GM19238 (cell line): ENCODE data around the gene DENND4A.

Experiments
- DNase-seq: peaks from one replicate; pipeline ENCODE4 v3.0.0; 2011; ENCODE audit warnings: low spot score; ENCODE audit not compliant: insufficient read length

The DENND4A gene

DNA sequence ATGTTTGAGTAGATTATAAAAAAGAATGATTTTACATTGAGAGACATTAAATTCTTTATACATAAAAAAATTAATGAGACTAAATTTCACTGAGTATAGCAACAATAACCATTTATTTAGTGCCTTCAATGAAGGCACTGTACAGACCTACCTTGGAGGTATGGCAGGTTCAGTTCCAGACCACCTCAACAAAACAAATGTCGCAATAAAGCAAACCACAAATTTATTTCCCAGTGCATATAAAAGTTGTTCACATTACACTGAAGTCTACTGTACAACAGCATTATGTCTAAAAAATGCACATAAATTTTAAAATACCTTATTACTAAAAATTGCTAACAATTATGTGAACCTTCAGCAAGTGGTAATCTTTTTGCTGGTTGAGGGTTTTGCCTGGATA lies 111.5 kb downstream of the DENND4A start:
- no peak for DNase-seq

GRCh38 chr15:65676123-65676522 lies 116.0 kb downstream of the DENND4A start:
- no peak for DNase-seq

GRCh38 chr15:65675551-65675950 lies 116.5 kb downstream of the DENND4A start:
- DNase-seq: no peak

DNA sequence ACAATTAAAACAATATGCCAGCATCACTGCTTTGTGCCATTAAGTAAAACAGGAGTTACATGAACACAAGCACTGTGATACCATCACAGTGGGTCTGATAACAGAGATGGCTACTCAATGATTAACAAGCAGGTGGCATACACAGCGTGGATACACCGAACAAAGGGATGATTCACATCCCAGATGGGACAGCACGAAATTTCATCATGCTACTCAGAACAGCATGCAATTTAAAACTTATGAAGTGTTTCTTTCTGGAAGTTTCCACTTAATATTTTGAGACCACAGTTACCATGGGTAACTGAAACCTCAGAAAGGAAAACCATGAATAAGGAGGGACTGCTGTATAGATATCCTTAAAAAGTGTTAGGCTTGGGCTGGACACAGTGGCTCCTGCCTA lies 125.8 kb downstream of the DENND4A start:
- no peak for DNase-seq

DNA sequence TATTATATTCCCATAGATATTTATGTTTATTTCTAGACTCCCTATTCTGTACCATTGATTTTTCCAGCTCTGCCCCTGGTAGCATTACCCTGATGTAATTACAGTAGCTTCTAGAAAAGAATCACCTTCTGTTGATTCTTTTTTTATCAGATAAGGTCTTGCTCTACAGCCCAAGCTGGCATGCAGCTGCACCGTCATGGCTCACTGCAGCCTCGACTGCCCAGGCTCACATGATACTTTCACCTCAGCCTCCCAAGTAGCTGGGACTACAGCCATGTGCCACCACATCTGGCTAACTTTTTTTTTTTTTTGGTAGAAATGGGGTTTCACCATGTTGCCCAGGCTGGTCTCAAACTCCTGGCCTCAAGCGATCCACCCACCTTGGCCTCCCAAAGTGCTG lies 128.6 kb downstream of the DENND4A start:
- no peak for DNase-seq

DNA sequence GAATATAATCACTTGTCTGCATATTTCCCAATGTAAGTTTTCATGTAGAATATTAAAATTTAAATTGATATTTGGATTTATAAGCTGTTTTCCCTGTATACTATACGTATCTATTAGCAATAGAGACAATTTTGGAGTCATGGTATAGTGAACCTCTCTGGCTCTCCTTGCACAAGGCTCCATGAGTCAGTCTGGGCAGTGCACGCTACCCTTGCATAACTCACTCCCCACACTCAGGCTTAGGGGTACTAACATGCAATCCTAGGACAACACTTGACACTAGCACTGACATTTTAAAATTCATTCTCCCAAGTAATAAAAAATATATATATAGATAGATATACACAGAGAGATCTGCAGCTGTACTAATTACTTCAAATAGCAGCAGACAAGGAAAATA lies 131.2 kb downstream of the DENND4A start:
- no peak for DNase-seq

DNA sequence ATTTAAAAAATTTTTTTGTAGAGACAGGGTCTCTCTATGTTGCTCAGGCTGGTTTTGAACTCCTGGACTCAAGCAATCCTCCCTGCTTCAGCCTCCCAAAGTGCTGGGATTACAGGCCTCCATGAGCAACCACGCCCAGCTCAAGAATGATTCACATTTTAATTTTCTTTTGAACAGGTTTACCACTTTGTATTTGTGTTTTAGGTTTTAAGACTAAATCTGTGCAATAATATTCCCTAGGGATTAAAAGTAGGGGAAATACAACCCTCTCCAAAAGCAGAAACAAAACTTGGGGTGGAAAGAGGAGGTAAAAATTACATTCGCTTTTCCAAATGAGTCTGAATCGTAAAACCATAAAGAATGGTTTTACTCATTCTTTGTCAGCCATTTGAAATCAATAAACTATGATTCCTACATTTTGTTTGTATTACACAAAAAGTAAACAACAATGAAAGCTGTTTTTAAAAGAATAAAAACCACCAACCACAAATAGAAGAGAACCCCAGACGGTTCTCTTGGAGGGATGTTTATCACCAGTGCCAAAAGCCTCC lies 132.5 kb downstream of the DENND4A start:
- DNase-seq: no peak

GRCh38 chr15:65655457-65655856 lies 136.6 kb downstream of the DENND4A start:
- DNase-seq: no peak

DNA sequence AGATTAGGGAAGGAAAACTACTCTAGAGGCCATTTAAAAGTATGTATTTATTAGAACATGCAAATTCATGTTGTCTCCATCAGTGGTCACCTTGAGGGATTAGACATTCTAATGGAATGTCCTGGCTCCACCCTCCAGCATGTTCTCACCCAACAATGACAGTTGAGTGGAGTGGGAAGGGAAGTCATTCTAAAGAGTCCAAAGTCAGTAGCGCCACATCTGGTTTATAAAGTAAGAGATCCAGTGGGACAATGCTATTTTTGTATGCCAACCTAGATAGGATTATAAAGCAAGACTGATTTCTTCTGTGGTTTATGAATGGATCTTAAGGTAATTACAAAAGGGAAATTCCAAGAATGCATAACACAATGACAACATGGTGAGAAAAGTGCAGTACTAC lies 137.1 kb downstream of the DENND4A start:
- no peak for DNase-seq

- no peak for DNase-seq
Measured at GRCh38 chr15:65653801-65654521, 138.1 kb downstream of the DENND4A start.

GRCh38 chr15:65653341-65653740 lies 138.8 kb downstream of the DENND4A start:
- DNase-seq: no peak

GRCh38 chr15:65651831-65652749 lies 140.0 kb downstream of the DENND4A start:
- no peak for DNase-seq

- no peak for DNase-seq
Measured at GRCh38 chr15:65651042-65651322, 141.1 kb downstream of the DENND4A start.

DNA sequence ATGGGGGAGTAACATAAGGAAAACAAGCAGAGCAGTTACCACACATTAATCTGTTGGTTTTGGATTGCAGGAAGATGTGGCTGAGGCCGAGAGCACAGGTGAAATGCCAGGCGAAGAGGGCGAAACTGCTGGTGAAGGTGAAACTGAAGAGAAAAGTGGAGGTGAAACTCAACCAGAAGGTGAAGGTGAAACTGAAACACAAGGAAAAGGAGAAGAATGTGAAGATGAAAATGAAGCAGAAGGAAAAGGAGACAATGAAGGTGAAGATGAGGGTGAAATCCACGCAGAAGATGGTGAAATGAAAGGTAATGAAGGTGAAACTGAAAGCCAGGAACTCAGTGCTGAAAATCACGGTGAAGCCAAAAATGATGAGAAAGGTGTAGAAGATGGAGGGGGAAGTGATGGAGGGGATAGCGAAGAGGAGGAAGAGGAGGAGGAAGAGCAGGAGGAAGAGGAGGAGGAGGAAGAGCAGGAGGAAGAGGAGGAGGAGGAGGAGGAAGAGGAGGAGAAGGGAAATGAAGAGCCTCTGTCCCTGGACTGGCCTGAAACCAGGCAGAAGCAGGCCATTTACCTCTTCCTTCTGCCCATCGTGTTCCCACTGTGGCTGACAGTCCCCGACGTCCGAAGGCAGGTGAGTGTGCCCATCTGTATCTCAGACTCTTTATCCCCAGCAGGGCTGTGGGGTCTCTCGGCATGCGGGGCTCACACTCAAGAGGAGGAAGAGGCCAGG lies 141.6 kb downstream of the DENND4A start:
- DNase-seq: no peak

GRCh38 chr15:65646486-65646885 lies 145.6 kb downstream of the DENND4A start:
- no peak for DNase-seq

- DNase-seq: no peak
Measured at GRCh38 chr15:65645392-65645791, 146.7 kb downstream of the DENND4A start.

DNA sequence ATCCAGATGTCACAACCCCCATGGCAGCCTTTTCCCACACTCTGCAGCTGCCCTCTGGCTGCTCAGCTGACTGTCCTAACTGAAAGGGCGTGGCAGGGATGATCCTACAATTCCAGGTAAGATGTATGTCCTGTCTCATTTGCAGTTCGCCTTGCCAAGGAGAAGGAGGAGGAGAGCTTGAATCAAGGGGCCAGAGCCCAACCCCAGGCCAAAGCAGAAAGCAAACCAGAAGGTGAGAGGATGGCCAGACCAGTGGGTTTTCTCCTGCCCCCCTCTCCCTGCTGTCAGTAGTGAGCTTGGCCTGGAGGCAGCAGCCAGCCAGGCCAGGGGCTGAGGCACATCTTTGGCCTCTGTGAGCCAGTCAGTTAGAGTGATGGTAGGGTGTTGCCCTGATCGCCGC lies 147.8 kb downstream of the DENND4A start:
- no peak for DNase-seq

- no peak for DNase-seq
Measured at GRCh38 chr15:65642594-65642993, 149.5 kb downstream of the DENND4A start.

DNA sequence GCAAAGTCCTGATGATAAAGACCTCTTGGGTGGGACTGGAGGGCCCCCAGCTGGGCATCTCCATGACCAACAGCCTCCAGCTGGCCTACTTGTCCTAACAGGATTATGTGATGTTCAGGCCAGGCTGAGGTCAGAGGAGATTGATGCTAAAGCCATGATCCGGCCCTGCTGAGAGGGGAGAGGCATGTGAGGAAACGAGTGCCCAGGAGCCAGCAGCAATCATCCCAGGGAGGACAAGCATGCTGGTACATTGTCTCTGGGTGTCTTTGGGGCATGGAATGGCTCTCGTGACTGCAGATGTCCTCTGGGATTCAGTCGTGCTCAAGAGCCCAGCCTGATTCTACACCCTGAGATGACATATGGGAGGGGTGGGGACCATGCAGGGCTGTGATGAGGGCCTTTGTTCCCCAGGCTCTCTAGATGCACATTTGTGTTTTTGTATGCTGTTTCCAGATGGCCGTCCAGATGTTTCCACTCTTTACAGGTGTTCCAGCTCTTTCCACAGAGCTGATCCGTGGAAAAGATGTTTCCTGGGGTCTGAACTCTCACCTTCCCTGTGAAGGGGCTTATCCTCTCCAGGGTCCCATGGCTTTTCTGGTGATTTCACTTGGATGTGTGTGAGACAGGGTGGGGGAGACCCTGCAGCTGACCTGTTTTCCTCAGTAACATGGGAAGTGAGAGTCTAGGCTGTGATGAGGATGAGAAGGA lies 150.2 kb downstream of the DENND4A start:
- DNase-seq: no peak

DNA sequence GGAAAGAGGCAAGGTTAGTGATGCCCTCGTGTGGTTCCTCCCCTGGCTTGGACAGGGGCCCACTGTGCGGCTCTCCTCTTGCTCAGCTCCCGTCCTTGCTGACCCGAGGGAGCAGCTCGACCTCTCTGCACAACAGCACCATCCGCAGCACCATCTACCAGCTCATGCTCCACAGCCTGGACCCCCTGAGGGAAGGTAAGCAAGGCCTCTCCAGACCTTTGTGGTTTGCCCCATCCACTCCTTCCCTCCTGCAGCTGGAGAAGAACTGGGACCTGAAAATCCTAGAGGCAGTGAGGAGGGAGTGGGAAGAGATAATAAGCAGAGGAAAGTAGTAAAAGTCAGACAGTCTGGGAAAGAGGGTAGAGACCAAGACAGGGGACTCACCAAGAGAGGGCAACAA lies 152.6 kb downstream of the DENND4A start:
- DNase-seq: no peak

DNA sequence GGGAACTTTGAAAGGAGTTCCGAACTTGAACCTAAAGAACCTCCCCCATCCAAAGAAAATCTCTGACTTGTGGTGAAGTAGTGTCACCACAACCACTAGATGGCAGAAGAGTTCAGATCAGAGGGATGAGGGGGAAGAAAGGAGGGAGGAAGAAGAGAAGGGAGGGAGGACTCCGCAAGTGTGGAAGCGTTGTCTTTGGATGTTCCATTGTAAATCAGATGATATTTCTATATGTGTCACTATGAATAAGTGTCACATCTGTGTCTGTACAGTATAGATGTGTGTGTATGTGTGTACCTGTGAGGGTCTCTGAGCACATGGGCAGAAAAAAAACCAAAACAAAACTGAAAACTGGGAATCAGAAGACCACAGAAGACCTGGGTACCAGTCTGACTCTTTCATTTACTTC lies 153.4 kb downstream of the DENND4A start:
- peak; percentile 50 for DNase-seq
